GM19468 (cell line): ENCODE results near the gene ZFX.

Experiments used
- ATAC-seq: cut with Tn5 transposase; IDR thresholded peaks from one replicate; pipeline ENCODE4 v1.9.1; 2021; ENCODE audit warnings: mild to moderate bottlenecking, moderate library complexity, moderate number of reproducible peaks; ENCODE audit not compliant: unreplicated experiment; ENCODE audit errors: extremely low read depth

Gene ZFX

GRCh38 chrX:24231131-24231540 is 81.6 kb downstream of the ZFX start:
- no peak for ATAC-seq

- ATAC-seq, result no peak
These were observed 82.2 kb downstream of the ZFX start for GRCh38 chrX:24231641-24232179.

GRCh38 chrX:24232796-24233195 is 83.3 kb downstream of the ZFX start:
- ATAC-seq, result no peak

GRCh38 chrX:24235084-24235710 is 85.7 kb downstream of the ZFX start:
- peak; percentile 70 for ATAC-seq

- no peak for ATAC-seq
These were observed 92.5 kb downstream of the ZFX start for GRCh38 chrX:24241822-24242648.

GRCh38 chrX:24242649-24243175 is 93.2 kb downstream of the ZFX start:
- peak; percentile 84 for ATAC-seq

- no peak for ATAC-seq
These were observed 93.7 kb downstream of the ZFX start for GRCh38 chrX:24243188-24243587.

GRCh38 chrX:24243692-24244091 is 94.2 kb downstream of the ZFX start:
- no peak for ATAC-seq

- ATAC-seq, result no peak
These were observed 95.7 kb downstream of the ZFX start for GRCh38 chrX:24245202-24245601.

GRCh38 chrX:24248042-24248441 is 98.5 kb downstream of the ZFX start:
- no peak for ATAC-seq

- ATAC-seq, result no peak
These were observed 103.5 kb downstream of the ZFX start for GRCh38 chrX:24253030-24253429.

- ATAC-seq, result peak; percentile 74
These were observed 103.9 kb downstream of the ZFX start for GRCh38 chrX:24253469-24253868.

- no peak for ATAC-seq
These were observed 107.5 kb downstream of the ZFX start for GRCh38 chrX:24257011-24257410.

- no peak for ATAC-seq
These were observed 110.2 kb downstream of the ZFX start for GRCh38 chrX:24259544-24260240.

- no peak for ATAC-seq
These were observed 111.5 kb downstream of the ZFX start for GRCh38 chrX:24260842-24261550.

GRCh38 chrX:24262309-24262708 is 112.8 kb downstream of the ZFX start:
- no peak for ATAC-seq

GRCh38 chrX:24264383-24264782 is 114.9 kb downstream of the ZFX start:
- ATAC-seq, result no peak
